ENCODE data around the gene TMEM120B.

- TF ChIP-seq POLR2A (IDR thresholded peaks at IDR 0.05) (no peak), CTCF (IDR thresholded peaks at IDR 0.05) (no peak)
Measured at GRCh38 chr12:121819212-121819949, 106.8 kb downstream of the TMEM120B start.

Measured in body of pancreas (tissue), 4 donors.